KMS-11 (cell line): ENCODE results near the gene BTD.

ENCODE experiments used
- H2AFZ ChIP-seq: fragments of 200-600 bp; sonication (generic); 2 replicates; pipeline ENCODE4 v1.6.1; 2016; ENCODE audit warnings: antibody characterized with exemption, mixed run types, low read depth
- H3K27ac ChIP-seq: fragments of 200-600 bp; sonication (generic); 2 replicates; pipeline ENCODE4 v1.6.1; 2016; ENCODE audit warnings: mild to moderate bottlenecking, mixed run types
- H3K27me3 ChIP-seq: fragments of 200-600 bp; sonication (generic); 2 replicates; pipeline ENCODE4 v1.6.1; 2017; ENCODE audit warnings: mild to moderate bottlenecking, low read depth, mixed run types, moderate library complexity; ENCODE audit not compliant: insufficient read depth
- H3K36me3 ChIP-seq: fragments of 200-600 bp; sonication (generic); 2 replicates; pipeline ENCODE4 v1.6.1; 2017; ENCODE audit warnings: mild to moderate bottlenecking, mixed run types; ENCODE audit not compliant: insufficient read depth
- H3K4me1 ChIP-seq: fragments of 200-600 bp; sonication (generic); 2 replicates; pipeline ENCODE4 v1.6.1; 2016; ENCODE audit warnings: mild to moderate bottlenecking, low read depth, mixed run types; ENCODE audit not compliant: poor library complexity, severe bottlenecking
- H3K4me2 ChIP-seq: fragments of 200-600 bp; sonication (generic); 2 replicates; pipeline ENCODE4 v1.7.0; 2016; ENCODE audit warnings: mild to moderate bottlenecking, mixed run types
- H3K4me3 ChIP-seq: fragments of 200-600 bp; sonication (generic); IDR thresholded peaks from 2 replicates; pipeline ENCODE4 v1.6.1; 2017; ENCODE audit warnings: low read depth, low read length, mixed read lengths; ENCODE audit not compliant: insufficient read depth
- H3K79me2 ChIP-seq: fragments of 200-600 bp; sonication (generic); 2 replicates; pipeline ENCODE4 v1.6.1; 2016; ENCODE audit warnings: low read depth, mixed run types; ENCODE audit not compliant: insufficient read depth
- H3K9ac ChIP-seq: fragments of 200-600 bp; sonication (generic); 2 replicates; pipeline ENCODE4 v1.6.1; 2016; ENCODE audit warnings: mild to moderate bottlenecking, mixed run types
- H4K20me1 ChIP-seq: fragments of 200-600 bp; sonication (generic); 2 replicates; pipeline ENCODE4 v1.6.1; 2016; ENCODE audit warnings: mild to moderate bottlenecking, mixed run types; ENCODE audit not compliant: insufficient read depth
- TF ChIP-seq, protein P1 (sequence below): fragments of 200-600 bp; sonication (generic); conservative IDR thresholded peaks from 2 replicates; pipeline ENCODE4 v1.6.1; 2017; ENCODE audit warnings: low read depth, mild to moderate bottlenecking, antibody characterized with exemption, low read length, moderate library complexity, mixed read lengths

BTD gene

GRCh38 chr3:15572138-15572537, 29.4 kb upstream of the BTD start:
- Histone ChIP-seq H2AFZ (no peak overlapping the region), H3K79me2 (no peaks in the 10 kb centered on the region), H3K27ac (no peak overlapping the region), H3K9ac (no peak overlapping the region), H3K36me3 (no peaks in the 10 kb centered on the region), H3K4me3 (no peak overlapping the region), H3K27me3 (no peaks in the 10 kb centered on the region), H4K20me1 (no peaks in the 10 kb centered on the region), H3K4me2 (no peak overlapping the region), H3K4me1 (no peaks in the 10 kb centered on the region)
- TF ChIP-seq, protein P1, sequence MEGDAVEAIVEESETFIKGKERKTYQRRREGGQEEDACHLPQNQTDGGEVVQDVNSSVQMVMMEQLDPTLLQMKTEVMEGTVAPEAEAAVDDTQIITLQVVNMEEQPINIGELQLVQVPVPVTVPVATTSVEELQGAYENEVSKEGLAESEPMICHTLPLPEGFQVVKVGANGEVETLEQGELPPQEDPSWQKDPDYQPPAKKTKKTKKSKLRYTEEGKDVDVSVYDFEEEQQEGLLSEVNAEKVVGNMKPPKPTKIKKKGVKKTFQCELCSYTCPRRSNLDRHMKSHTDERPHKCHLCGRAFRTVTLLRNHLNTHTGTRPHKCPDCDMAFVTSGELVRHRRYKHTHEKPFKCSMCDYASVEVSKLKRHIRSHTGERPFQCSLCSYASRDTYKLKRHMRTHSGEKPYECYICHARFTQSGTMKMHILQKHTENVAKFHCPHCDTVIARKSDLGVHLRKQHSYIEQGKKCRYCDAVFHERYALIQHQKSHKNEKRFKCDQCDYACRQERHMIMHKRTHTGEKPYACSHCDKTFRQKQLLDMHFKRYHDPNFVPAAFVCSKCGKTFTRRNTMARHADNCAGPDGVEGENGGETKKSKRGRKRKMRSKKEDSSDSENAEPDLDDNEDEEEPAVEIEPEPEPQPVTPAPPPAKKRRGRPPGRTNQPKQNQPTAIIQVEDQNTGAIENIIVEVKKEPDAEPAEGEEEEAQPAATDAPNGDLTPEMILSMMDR, result no peak

- H3K27ac ChIP-seq, result no peak overlapping the region
- H2AFZ ChIP-seq, result no peak overlapping the region
- H3K4me2 ChIP-seq, result no peak overlapping the region
- no peaks in the 10 kb centered on the region for H3K4me1 ChIP-seq
- no peak overlapping the region for H3K4me3 ChIP-seq
- no peak overlapping the region for H3K9ac ChIP-seq
- no peaks in the 10 kb centered on the region for H3K79me2 ChIP-seq
- H4K20me1 ChIP-seq, result no peaks in the 10 kb centered on the region
- H3K27me3 ChIP-seq, result no peaks in the 10 kb centered on the region
- no peaks in the 10 kb centered on the region for H3K36me3 ChIP-seq
- TF ChIP-seq, protein P1, result no peak
Measured at GRCh38 chr3:15575446-15575845, 26.1 kb upstream of the BTD start.

DNA sequence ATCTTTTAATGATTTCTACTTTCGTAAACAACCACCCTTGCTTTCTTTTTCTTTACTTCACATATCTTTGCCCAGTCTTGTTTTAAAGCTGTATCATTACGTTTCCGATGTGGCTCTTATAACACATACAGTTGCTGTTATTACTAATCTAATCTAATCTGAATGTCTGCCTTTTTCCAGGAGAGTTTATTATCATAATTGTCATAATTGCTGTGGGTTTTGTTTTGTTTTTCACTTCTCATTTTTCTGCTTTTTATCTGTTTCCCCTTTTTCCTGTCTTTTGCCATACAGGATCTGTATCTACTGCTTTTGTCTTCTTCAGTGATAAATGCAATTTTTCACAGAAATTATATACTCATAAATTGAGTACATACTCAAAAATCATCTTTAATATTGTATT, 25.1 kb upstream of the BTD start:
- Histone ChIP-seq H3K4me1 (no peaks in the 10 kb centered on the region), H3K36me3 (no peaks in the 10 kb centered on the region), H3K4me2 (no peak overlapping the region), H2AFZ (no peak overlapping the region), H3K4me3 (no peak overlapping the region), H4K20me1 (no peaks in the 10 kb centered on the region), H3K79me2 (no peaks in the 10 kb centered on the region), H3K27me3 (no peaks in the 10 kb centered on the region), H3K9ac (no peak overlapping the region), H3K27ac (no peak overlapping the region)
- TF ChIP-seq, protein P1, result no peak

- no peaks in the 10 kb centered on the region for H3K27me3 ChIP-seq
- no peaks in the 10 kb centered on the region for H3K36me3 ChIP-seq
- H4K20me1 ChIP-seq, result no peaks in the 10 kb centered on the region
- H3K4me1 ChIP-seq, result no peaks in the 10 kb centered on the region
- H3K79me2 ChIP-seq, result no peaks in the 10 kb centered on the region
- H3K9ac ChIP-seq, result no peak overlapping the region
- TF ChIP-seq, protein P1, result no peak
- no peak overlapping the region for H3K4me3 ChIP-seq
- no peak overlapping the region for H2AFZ ChIP-seq
- no peak overlapping the region for H3K4me2 ChIP-seq
- no peak overlapping the region for H3K27ac ChIP-seq
Measured at GRCh38 chr3:15578289-15578867, 23.2 kb upstream of the BTD start.
